IPS-NIHi7 (cell line): ENCODE measurements around the gene ZBTB14.

Experiments used
- DNase-seq: peaks from one replicate; pipeline ENCODE4 v3.0.0; 2012; ENCODE audit warnings: mixed read lengths; ENCODE audit errors: extremely low spot score

ZBTB14 gene

DNA sequence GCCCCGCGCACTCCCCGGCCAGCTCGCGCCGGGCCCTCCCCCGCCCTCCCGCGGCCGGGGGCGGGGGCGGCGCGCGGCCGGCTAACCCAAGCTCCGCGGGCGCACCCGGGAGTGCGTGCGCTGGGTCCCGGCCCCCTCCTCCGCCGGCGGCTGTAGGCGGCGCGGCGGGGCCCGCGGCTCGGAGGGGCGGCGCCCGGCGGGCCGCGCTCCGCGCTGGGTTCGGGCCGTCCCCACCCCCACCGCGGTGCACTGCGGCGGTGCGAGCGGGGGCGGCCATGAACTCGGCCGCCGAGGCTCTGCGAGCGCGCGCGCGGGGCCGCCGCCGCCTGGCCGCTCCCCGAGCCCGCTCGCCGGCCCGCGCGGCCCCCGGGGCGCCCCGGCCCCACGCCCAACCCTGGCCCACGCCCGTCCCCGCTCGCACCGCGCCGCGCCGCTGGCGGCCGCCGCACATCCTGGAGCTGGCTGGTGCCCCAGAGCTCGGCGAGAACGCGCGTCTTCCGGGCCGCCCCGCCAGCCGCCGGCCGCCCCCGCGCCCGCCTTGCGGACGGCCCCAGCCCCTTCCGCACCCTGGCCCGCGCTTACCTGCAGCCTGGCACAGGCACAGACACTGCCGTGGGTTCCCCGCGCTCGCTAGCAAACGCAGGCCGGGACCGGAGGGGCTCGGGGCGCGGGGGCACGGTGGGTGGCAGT lies at the start of gene ZBTB14:
Gene ZBTB14, minus strand, starts transcription at position 496 of the 690 bp plus-strand sequence. CDS start 2,480 bp downstream, outside the sequence.
- peak; percentile 84 for DNase-seq

DNA sequence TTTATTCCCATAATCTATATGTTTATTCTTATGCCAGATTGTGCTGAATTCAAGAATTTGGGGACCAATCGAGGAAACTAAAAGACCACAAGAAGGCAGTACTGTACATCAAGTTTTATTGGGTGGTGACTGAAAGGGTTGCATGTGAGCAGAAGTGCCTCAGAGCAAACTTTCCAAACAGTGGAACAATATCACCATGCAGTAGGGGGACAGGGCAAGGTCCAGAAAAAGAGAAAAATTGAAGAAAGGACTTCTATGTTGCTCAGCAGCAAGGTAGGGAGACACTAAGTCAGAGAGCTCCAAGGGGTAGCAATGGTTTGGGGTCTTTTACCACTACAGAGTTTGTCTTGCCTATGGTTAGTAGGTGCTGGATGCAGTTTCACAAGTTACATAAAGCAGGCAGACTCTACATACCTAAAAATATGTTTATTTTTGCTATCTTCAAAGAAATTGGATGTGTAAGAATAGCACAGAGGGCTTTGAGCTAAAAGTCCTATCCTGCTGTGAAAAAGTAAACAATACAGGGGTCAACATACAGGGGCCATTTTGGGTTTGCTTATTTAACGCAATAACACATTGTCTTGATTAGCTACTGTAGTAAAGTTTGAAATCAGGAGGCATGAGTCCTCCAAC lies 43.8 kb upstream of the ZBTB14 start:
- no peak for DNase-seq

DNA sequence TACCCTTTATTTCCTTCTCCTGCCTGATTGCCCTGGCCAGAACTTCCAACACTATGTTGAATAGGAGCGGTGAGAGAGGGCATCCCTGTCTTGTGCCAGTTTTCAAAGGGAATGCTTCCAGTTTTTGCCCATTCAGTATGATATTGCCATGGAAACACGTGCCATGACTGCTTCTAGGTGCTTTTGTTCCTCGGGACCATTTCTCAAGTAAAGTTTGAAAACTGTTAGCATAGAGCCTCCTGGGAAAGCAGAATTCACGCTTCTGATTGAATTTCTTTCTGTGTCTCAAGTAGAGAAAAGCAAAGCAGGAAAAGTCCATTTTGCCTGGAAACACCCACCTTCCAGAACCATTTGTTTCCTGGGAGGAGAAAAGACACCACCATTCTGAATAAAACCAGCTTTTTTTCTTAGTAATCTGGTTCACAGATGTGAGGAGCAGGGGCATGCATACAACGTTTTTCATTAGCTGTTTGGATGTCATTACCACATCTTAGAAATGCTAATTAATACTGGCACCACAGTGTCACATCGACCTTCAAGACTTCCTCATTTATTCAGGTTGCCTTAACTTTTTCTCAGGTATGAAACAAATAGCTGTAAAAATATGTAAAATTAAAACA lies 39.0 kb upstream of the ZBTB14 start:
- no peak for DNase-seq

GRCh38 chr18:5318061-5318700 lies 22.7 kb upstream of the ZBTB14 start:
- no peak for DNase-seq

- no peak for DNase-seq
These were observed 21.7 kb upstream of the ZBTB14 start for GRCh38 chr18:5317186-5317585.

DNA sequence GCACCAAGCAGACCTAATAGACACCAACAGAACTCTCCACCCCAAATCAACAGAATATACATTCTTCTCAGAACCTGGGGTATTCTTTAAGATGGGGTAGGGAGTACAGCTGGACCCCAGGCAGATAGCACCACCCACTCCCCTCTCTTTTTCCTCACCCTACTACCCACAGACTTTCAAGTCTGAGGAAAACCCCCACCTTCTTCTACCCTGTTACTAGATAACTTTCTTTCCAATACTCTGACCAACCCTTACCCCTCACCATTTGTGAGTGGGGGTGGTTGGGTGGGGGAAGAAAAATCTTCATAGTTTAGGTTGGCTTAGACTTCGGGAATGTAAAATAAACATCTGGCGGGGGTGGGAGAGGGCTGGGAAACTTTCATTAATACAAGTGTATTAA lies 20.3 kb upstream of the ZBTB14 start:
- no peak for DNase-seq

- no peak for DNase-seq
These were observed 15.9 kb upstream of the ZBTB14 start for GRCh38 chr18:5311301-5311989.

DNA sequence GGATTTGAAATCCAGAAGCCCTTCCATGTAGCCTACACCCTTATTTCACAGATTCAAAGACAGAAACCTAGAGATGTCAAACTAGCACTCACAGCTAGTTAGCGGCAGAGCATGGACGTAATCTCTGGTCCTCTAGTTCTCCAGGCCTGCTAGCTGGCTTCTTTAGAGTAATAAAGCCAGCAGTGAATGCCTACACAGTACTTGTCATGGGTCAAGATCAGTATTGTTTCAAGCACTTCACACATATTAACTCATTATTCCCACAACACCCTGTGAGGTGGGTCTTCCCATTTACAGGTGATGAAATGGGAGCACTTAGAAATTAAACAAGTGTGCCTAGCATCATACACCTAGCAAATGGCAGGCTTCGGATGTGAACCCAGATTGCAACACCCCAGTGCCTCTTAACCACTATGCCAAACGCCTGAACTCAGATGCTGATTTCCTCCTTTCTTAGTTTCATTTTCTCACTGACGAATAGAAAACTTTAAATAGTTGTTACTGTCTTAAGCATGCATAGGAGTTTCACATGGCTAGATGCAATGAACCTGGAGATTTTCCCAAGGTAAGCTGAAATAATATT lies 14.5 kb upstream of the ZBTB14 start:
- DNase-seq, result no peak

DNA sequence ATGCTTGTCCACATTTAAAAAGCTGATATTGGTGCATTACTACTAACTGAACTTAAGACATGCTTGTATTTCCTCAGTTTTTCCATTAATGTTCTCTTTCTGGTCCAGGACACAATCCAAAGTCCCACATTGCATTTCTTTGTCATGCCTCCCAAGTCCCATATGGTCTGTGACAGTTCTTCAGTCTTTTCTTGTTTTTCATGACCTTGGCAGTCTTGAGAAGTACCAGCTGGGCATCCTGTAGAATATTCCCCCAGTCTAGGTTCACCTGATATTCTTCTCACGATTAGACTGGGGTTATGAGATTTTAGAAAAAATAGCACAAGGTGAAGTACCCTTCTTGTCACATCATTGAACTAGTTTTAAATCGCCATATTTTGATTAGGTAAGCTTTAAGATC lies 10.3 kb upstream of the ZBTB14 start:
- no peak for DNase-seq

DNA sequence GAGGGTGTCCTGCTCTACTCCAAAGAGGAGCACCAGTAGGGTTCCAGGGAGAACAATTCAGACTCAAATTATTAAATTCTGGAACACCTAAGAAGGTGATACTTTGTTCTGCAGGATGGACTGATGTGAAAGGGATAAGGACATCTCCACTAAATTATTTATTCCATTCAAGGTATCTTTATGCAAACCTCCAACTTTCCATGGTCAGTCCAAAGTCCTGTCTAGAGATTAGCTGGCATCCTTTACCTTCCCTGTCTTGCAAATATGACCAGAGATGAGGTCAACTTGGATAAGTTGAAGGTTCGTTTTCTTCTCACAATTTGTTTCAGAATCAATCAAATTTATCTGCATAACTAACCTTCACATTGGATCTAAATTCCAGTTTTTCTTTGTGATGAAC lies 8.7 kb upstream of the ZBTB14 start:
- no peak for DNase-seq

GRCh38 chr18:5303636-5304035 lies 8.1 kb upstream of the ZBTB14 start:
- no peak for DNase-seq

- DNase-seq, result no peak
These were observed 7.1 kb upstream of the ZBTB14 start for GRCh38 chr18:5302606-5303005.

DNA sequence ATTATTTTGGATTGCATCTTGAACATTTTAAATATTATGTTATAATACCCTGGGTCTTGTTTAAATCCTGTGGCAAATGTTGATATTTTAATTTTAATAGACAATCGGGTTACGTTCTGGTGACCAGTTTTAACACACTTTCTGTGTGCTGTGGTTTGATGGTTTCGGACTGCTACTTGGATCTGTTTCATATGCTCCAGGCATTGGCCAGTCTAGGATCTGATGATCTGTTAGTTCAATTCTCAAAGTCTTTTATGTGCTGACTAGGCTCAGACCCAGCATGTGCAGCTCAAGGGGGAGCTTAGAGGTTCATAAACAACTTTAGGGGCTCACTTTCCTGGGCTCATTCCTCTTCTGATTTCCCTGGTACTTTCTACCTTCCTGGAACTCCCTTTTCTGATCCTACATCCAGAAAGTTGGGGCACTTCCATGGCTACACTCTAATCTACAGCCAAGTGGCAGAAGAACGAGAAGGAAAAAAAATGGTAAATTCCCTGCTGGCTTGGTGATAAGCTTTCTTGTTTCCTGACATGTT lies 5.0 kb upstream of the ZBTB14 start:
- DNase-seq, result no peak

DNA sequence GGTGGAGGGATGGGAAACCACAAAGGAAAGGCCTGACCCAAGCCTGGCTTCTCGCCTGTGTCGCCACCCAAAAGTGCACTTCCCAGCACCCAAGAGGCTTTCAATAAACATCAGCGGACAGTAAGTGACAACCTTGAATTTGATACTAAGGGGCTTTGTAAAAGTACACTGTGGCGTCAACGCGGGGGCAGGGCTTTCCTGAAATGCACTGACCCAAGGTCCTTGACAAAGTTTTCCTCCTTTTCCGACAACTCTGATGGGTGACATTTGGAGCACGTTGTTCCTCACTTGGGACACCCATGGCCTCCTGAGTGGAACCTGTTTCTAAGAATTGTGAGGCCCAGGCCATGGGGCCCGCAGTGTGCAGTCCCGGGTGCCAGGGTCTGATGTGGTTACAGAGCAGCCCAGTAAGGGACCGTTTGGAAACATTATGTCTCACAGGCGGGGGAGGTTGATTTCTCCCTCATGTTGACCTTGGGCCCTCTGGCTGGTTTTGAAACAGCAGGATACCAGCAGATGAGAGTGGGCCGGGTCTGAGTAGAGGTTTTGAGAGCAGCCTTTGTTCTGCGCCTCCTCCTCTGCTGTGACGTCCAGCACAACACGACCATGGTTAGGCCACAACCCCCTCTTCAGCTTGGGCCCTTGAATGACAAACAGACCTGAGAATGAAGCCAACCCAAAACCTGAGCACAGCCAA lies 2.8 kb upstream of the ZBTB14 start:
- DNase-seq, result no peak

- no peak for DNase-seq
These were observed 2.1 kb upstream of the ZBTB14 start for GRCh38 chr18:5297597-5297996.

- DNase-seq, result peak; percentile 82
These were observed 1.3 kb upstream of the ZBTB14 start for GRCh38 chr18:5296706-5297320.

DNA sequence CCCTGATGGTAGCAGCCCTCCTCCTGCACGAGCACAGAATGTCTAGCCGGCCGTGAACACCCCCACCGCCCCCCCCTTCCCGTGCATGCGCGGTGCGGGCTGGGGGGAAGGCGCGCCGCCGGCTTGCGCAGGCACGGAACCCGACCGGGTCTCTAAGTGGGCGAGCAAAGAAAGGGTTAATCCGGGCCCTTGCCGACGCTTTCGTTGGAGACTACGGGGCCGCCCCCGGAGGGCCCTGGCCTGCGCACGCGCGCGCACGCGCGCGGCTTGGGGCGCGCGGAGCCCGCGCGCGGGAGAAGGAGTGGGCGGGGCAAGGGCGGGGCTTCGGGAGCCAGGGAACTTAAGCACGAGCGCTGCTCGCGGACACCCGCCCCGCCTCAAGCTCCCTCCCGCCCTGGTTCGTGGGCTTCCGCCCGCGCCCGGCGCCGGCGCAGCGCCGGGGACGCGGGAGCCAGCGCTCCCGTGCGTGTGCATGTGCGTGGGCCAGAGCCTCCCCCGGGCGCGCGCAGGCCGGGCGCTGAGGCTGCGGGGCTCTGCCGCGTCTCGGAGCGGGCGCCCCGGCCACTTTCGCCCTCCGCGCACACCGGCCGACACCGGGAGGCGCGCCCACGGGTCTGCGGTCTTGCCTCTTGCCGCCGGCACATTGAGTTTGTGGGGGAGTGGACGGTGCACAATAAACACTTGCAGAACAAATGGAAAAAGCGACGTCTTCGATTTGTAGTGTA lies 617 bp upstream of the ZBTB14 start:
- DNase-seq, result peak; percentile 90

DNA sequence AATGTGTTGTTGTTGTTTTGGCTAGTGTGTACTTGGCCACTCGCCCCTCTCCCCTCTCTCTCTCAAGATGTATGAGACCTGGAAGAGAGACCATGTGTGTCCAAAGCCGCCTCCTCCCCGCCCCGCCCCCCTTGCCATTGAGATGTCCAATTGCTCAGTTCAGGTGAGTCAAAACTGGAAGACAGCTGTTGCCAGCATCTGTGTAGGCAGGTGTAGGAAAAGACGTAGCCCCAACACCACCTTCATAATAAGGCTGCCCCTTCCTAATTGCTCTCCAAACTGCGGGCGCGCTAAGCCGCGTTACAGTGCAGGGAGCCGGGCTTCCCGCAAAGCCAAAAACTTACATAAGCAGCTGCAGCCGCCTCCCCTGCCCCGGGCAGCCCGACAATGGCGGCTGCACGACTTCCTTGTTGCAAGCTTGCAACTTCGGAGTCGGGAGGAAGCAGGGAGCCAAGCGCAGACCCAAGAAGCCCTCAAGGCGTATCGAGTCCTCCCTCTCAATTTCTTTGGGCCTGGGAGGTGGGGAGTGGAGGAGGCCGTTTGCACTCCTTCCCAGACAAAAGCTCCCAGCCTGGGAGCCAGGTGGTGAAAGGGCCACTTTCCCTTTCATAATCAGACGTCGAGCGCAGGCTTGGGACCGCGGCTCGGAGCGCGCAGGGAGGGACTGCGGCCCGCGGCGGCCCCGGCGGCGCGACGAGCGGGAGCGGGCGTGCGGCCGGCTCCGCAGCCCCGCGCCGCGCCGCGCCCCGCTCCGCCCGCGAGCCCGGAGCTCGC lies 882 bp downstream of the ZBTB14 start:
- peak; percentile 38 for DNase-seq

DNA sequence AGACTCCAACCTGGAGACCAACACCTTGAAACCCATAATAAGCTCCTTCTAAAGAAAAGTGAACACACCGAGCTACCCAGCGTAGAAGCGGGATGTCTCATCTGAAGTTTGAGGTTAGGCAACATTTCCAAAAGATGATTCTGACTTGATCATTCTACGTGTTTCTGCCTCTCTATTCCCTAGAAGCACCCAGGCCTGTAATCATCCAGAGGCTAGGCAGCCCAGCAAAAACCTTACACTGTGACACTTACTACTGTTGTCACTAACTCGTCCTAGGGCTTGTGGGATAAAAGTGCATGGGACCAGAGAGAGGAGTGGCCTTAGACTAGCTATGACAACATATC lies 1.4 kb downstream of the ZBTB14 start:
- no peak for DNase-seq
